HCT116 (cell line): ENCODE measurements around the gene BCR.

Experiments
- CBX3 ChIP-seq: IDR thresholded peaks from 2 replicates; pipeline ENCODE4 v1.6.1; 2012; ENCODE audit warnings: low read depth
- CTCF ChIP-seq, 3 experiments: fragments of 200-600 bp in 1 of 3; sonication (generic) in 1 of 3; IDR thresholded peaks in 2 of 3; conservative IDR thresholded peaks in 1 of 3; 2 replicates each; pipeline ENCODE4 v1.5.1; 2012 to 2017; ENCODE audit warnings: low read depth in 2 of 3, low read length in 2 of 3, antibody characterized with exemption in 1 of 3, borderline replicate concordance in 1 of 3, control low read depth in 1 of 3, mild to moderate bottlenecking in 1 of 3, mixed read lengths in 1 of 3, mixed run types in 1 of 3, moderate library complexity in 1 of 3; ENCODE audit not compliant: insufficient read depth in 1 of 3
- ELF1 ChIP-seq: IDR thresholded peaks from 2 replicates; pipeline ENCODE4 v1.6.1; 2012; ENCODE audit warnings: low read depth, borderline replicate concordance
- EZH2 ChIP-seq: fragments of 200-600 bp; sonication (generic); IDR thresholded peaks from 2 replicates; pipeline ENCODE4 v1.6.1; 2017; ENCODE audit warnings: antibody characterized with exemption, mixed run types
- EZH2phosphoT487 ChIP-seq: fragments of 200-600 bp; IDR thresholded peaks from 2 replicates; pipeline ENCODE4 v1.6.1; 2018; ENCODE audit warnings: antibody characterized with exemption, borderline replicate concordance
- MAX ChIP-seq: IDR thresholded peaks from 2 replicates; pipeline ENCODE4 v1.6.1; 2012
- POLR2A ChIP-seq: IDR thresholded peaks from 2 replicates; pipeline ENCODE4 v1.7.0; 2011; ENCODE audit warnings: borderline replicate concordance; ENCODE audit not compliant: insufficient read depth, insufficient read length; ENCODE audit errors: extremely low read depth
- POLR2AphosphoS5 ChIP-seq: IDR thresholded peaks from 2 replicates; pipeline ENCODE4 v1.6.1; 2011; ENCODE audit warnings: mild to moderate bottlenecking, low read depth, low read length, moderate library complexity
- RAD21 ChIP-seq: IDR thresholded peaks from 2 replicates; pipeline ENCODE4 v1.6.1; 2012; ENCODE audit warnings: low read depth, mild to moderate bottlenecking
- REST ChIP-seq: IDR thresholded peaks from 2 replicates; pipeline ENCODE4 v1.6.1; 2012; ENCODE audit warnings: low read depth
- SIN3A ChIP-seq: IDR thresholded peaks from 2 replicates; pipeline ENCODE4 v1.6.1; 2012; ENCODE audit warnings: low read depth
- SRF ChIP-seq: IDR thresholded peaks from 2 replicates; pipeline ENCODE4 v1.6.1; 2012; ENCODE audit warnings: low read depth
- YY1 ChIP-seq: IDR thresholded peaks from 2 replicates; pipeline ENCODE4 v1.6.1; 2011; ENCODE audit warnings: low read length, low read depth, moderate library complexity, mild to moderate bottlenecking; ENCODE audit not compliant: insufficient replicate concordance; ENCODE audit errors: extremely low read depth
- ZNF274 ChIP-seq: fragments of 200-500 bp; sonication (Bioruptor generic); IDR thresholded peaks from 2 replicates; pipeline ENCODE4 v1.6.1; 2014; ENCODE audit warnings: mild to moderate bottlenecking, low read depth, low read length, inconsistent platforms

- TF ChIP-seq CTCF (IDR thresholded peaks at IDR 0.05 in 2 of 3, conservative IDR thresholded peaks at IDR 0.05 in 1 of 3; ENCODE audit: borderline replicate concordance in 1 of 3, insufficient read depth in 1 of 3, low read depth in 2 of 3, low read length in 2 of 3): no peak
- no peak for TF ChIP-seq EZH2
- no peak for TF ChIP-seq REST
- no peak for TF ChIP-seq POLR2A
- TF ChIP-seq POLR2AphosphoS5: no peak
- no peak for TF ChIP-seq SIN3A
- TF ChIP-seq RAD21: no peak
- no peak for TF ChIP-seq ELF1
- TF ChIP-seq ZNF274: no peak
- no peak for TF ChIP-seq YY1
- TF ChIP-seq CBX3: no peak
- no peak for TF ChIP-seq EZH2phosphoT487
- no peak for TF ChIP-seq MAX
- TF ChIP-seq SRF: no peak
These were observed 113.4 kb downstream of the BCR start for GRCh38 chr22:23293720-23294119.
